Stimulated activated CD4-positive, alpha-beta T cell treated with anti-CD3 and anti-CD28 coated beads, Interleukin-15, amount 100 ng/mL, for 1 hour (primary cell): ENCODE data around the gene LSM10.

Experiments used
- DNase-seq, 2 donors: peaks; one replicate each; pipeline ENCODE4 v3.0.0-alpha.2; 2020; ENCODE audit warnings: low read depth in 1 of 2, low spot score in 1 of 2

The LSM10 gene

GRCh38 chr1:36411674-36412648, 14.3 kb upstream of the LSM10 start:
- no peak for DNase-seq

- DNase-seq = no peak
Measured at GRCh38 chr1:36408479-36408878, 10.8 kb upstream of the LSM10 start.

GRCh38 chr1:36406440-36406839, 8.7 kb upstream of the LSM10 start:
- no peak for DNase-seq

GRCh38 chr1:36402504-36402890, 4.8 kb upstream of the LSM10 start:
- DNase-seq = no peak

GRCh38 chr1:36401602-36402503, 4.1 kb upstream of the LSM10 start:
- DNase-seq = no peak

GRCh38 chr1:36400825-36401601, 3.3 kb upstream of the LSM10 start:
- peak in 1 of 2 donors; percentile 36 for DNase-seq

- no peak for DNase-seq
Measured at GRCh38 chr1:36400514-36400824, 2.8 kb upstream of the LSM10 start.

GRCh38 chr1:36398370-36398977, 766 bp upstream of the LSM10 start:
- no peak for DNase-seq

GRCh38 chr1:36397083-36397377, 678 bp downstream of the LSM10 start:
- no peak for DNase-seq

GRCh38 chr1:36396359-36396758, 1.3 kb downstream of the LSM10 start:
- no peak for DNase-seq

- DNase-seq = no peak
Measured at GRCh38 chr1:36393686-36394085, 4.0 kb downstream of the LSM10 start.

- no peak for DNase-seq
Measured at GRCh38 chr1:36392836-36393235, 4.9 kb downstream of the LSM10 start.

- DNase-seq = no peak
Measured at GRCh38 chr1:36391271-36391670, 6.4 kb downstream of the LSM10 start.

- DNase-seq = no peak
Measured at GRCh38 chr1:36390411-36390810, 7.3 kb downstream of the LSM10 start.

GRCh38 chr1:36389999-36390398, 7.7 kb downstream of the LSM10 start:
- no peak for DNase-seq

GRCh38 chr1:36389261-36389660, 8.4 kb downstream of the LSM10 start:
- no peak for DNase-seq

- DNase-seq = no peak
Measured at GRCh38 chr1:36387141-36387949, 10.4 kb downstream of the LSM10 start.

- peak; percentile 70 to 71 for DNase-seq
Measured at GRCh38 chr1:36386265-36387140, 11.2 kb downstream of the LSM10 start.
